Motor neuron (in vitro differentiated cells): ENCODE results near the gene SUPT7L. TPM values are rescaled to one million over a fixed set of nuclear protein-coding genes. Genes with fewer than 3 reads are reported as not detected.
"Not testable (repeated sequence)": the region's sequence is repeated elsewhere in the genome, so short reads cannot be mapped to it uniquely, and the experiment has no call there.

Source experiments
- ATAC-seq, 8 experiments: fragments of 200-7000 bp; cut with Tn5 transposase; replicated peaks in 6 of 8; 2 replicates each; pipeline ENCODE4 v1.8.0; 2021; ENCODE audit warnings: mild to moderate bottlenecking in 8 of 8, moderate library complexity in 8 of 8
- H3K27ac ChIP-seq, 2 donors: fragments of 250-450 bp; sonication (Bioruptor Pico); 2 replicates each; pipeline ENCODE4 v1.9.0; 2021; ENCODE audit warnings: antibody characterized with exemption in 2 of 2, mild to moderate bottlenecking in 2 of 2, moderate library complexity in 1 of 2
- H3K4me1 ChIP-seq, 2 donors: fragments of 250-450 bp; sonication (Bioruptor Pico); replicated peaks in 1 of 2; 2 replicates each; pipeline ENCODE4 v1.6.1; 2021; ENCODE audit warnings: antibody characterized with exemption in 2 of 2, mild to moderate bottlenecking in 2 of 2, moderate library complexity in 1 of 2
- H3K4me3 ChIP-seq, 5 donors: fragments of 250-450 bp; sonication (Bioruptor Pico); 2 replicates each; pipeline ENCODE4 v1.9.0; 2021; ENCODE audit warnings: antibody characterized with exemption in 5 of 5, mild to moderate bottlenecking in 5 of 5, moderate library complexity in 4 of 5
- WGBS, 10 experiments: fragments of 450-650 bp; shearing (Covaris generic); methylation state at CpG; one replicate each; pipeline ENCODE4 v1.0.0; 2022; 5-methylcytosine and 5-hydroxymethylcytosine counted together
- in situ Hi-C, 9 experiments: fragments of 400-800 bp; cut with MboI; loops; one replicate each; pipeline ENCODE4 v1.15.0; 2021; ENCODE audit warnings: low sequenced_read_pairs in 9 of 9, low pct_unique_long_range_greater_than_20kb in 2 of 9; ENCODE audit not compliant: unreplicated experiment in 9 of 9
- total RNA-seq, 8 experiments: library from RNA; unstranded; fragments of 300-600 nt; gene quantifications; 2 replicates each; pipeline versions ENCODE4 v1.2.3 to v1.2.4, GENCODE V29; 2022

The SUPT7L gene
- total RNA-seq, 8 experiments from 2014 or later, result 33.9 to 59.7 (median 40.3) TPM

GRCh38 chr2:27682334-27682771 is 18.9 kb upstream of the SUPT7L start:
- WGBS, 10 experiments, result 78 to 100% (median 91%) methylated on average over 1 to 6 of the region's 7 CpGs; no CpG with 5 or more reads in 3 of the 10 experiments
- peak in 5 of 8 experiments; percentile 18 to 79 (median 39) for ATAC-seq

GRCh38 chr2:27681841-27682240 is 18.4 kb upstream of the SUPT7L start:
- H3K4me3 ChIP-seq, result no peak overlapping the region
- ATAC-seq, result peak in 7 of 8 experiments; percentile 32 to 69 (median 53)
- in situ Hi-C loops, result loop anchor here in 1 of 9 experiments (25.0 kb wide), 1 partner anchor 730 kb away; no protein-coding TSS in a partner anchor
- no peaks in the 10 kb centered on the region for H3K4me1 ChIP-seq
- 80 to 100% (median 100%) methylated on average over 1 of the region's 1 CpG; no CpG with 5 or more reads in 5 of the 10 experiments for WGBS, 10 experiments
- H3K27ac ChIP-seq, result no peak overlapping the region

More at GRCh38 chr2:27682334-27682771, 18.9 kb upstream of the SUPT7L start:
- H3K4me1 ChIP-seq, H3K4me3 ChIP-seq, H3K27ac ChIP-seq: not testable (repeated sequence)
- in situ Hi-C loops, result loop anchor here in 1 of 9 experiments (25.0 kb wide), 1 partner anchor 730 kb away; no protein-coding TSS in a partner anchor

DNA sequence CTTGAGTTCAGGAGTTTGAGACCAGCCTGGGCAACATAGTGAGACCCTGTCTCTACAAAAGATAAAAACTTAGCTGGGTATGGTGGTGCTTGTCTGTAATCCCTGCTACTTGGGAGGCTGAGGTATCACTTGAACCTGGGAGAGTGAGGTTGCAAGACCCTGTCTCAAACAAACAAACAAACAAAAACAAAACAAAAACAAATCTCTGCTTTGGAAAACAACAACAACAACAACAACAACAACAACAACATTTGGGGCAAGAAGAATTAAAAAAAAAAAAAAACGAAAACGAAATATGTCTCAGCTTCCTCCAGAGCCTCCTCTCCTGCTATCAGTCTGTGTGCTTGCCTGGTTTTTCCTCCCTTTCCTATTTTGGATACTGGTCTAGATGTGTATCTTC is 17.2 kb upstream of the SUPT7L start:
- in situ Hi-C loops, result loop anchor here in 1 of 9 experiments (25.0 kb wide), 1 partner anchor 732 kb away; no protein-coding TSS in a partner anchor
- Histone ChIP-seq H3K4me1 (no peaks in the 10 kb centered on the region), H3K4me3 (no peak overlapping the region), H3K27ac (no peak overlapping the region)
- WGBS, 10 experiments, result 33 to 100% (median 83%) methylated on average over 1 to 2 of the region's 2 CpGs; no CpG with 5 or more reads in 1 of the 10 experiments
- ATAC-seq, result no peak

DNA sequence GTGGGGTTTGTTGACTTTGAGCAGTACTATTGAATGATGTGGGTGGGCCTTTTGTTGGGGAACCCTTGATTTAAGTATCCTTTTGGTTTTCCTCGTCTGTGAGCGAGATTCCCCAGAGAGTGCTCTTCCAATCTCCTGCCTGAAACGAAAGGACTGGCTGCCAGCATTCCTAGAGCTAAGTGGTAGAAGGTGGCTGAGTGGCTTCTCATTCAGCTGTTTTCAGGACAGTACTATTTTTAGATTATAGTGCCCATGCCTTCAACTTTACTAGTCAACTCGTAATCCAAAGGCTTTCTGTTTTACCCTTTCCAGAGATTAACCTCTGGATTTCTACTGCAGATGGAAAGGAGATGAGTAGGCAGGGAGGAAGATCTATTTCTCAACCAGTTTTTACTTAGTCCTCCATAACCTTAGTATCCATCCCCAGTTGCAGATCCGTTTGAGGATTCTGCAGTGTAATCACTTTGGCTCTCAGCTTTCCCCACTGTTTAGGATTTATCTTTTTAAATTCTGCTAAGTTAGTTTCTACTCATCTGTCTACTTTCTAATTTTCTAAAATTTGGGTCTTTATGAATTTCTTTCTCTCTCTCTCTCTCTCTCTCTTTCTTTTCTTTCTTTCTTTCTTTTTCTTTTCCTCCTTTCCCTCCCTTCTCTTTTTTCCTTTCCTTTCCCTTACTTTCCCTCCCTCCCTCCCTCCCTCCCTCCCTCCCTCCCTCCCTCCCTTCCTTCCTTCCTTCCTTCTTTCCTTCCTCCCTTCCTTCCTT is 9.5 kb upstream of the SUPT7L start:
- WGBS, 10 experiments, result 79 to 97% (median 90%) methylated on average over 1 to 5 of the region's 5 CpGs
- Histone ChIP-seq H3K4me1 (no peaks in the 10 kb centered on the region), H3K4me3 (no peak overlapping the region), H3K27ac (no peak overlapping the region)
- ATAC-seq, result no peak
- in situ Hi-C loops, result no loop called here

GRCh38 chr2:27671235-27671634 is 7.8 kb upstream of the SUPT7L start:
- no peak overlapping the region for H3K4me3 ChIP-seq
- WGBS, 10 experiments, result 87 to 100% (median 97%) methylated on average over 1 to 4 of the region's 4 CpGs
- H3K4me1 ChIP-seq, result no peaks in the 10 kb centered on the region
- ATAC-seq, result no peak
- in situ Hi-C loops, result no loop called here
- no peak overlapping the region for H3K27ac ChIP-seq

DNA sequence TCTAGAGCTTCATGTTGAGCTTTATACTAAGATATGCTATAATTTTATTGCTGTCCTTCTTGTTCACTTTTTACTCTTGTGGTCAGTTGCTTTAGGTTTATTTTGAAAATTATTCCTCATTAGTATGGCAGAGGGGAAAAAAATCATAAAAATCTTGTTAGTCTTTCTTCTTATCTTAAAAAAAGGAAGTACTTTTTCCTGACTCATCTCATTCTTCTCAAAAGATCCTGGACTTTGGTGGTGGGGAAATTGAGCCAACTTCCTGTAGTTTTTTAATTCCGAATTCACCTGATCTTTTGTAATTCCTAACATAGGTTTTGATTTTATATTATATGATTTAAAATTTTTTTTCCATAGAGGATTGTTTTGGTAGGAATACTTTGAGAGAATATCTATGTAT is 4.0 kb upstream of the SUPT7L start:
- in situ Hi-C loops, result no loop called here
- no peak overlapping the region for H3K27ac ChIP-seq
- no peak for ATAC-seq
- H3K4me1 ChIP-seq, result peaks cover 12 to 17% of the 10 kb centered on the region in 2 donors
- WGBS, 10 experiments, result 44 to 100% (median 100%) methylated on average over 1 of the region's 1 CpG
- H3K4me3 ChIP-seq, result no peak overlapping the region

DNA sequence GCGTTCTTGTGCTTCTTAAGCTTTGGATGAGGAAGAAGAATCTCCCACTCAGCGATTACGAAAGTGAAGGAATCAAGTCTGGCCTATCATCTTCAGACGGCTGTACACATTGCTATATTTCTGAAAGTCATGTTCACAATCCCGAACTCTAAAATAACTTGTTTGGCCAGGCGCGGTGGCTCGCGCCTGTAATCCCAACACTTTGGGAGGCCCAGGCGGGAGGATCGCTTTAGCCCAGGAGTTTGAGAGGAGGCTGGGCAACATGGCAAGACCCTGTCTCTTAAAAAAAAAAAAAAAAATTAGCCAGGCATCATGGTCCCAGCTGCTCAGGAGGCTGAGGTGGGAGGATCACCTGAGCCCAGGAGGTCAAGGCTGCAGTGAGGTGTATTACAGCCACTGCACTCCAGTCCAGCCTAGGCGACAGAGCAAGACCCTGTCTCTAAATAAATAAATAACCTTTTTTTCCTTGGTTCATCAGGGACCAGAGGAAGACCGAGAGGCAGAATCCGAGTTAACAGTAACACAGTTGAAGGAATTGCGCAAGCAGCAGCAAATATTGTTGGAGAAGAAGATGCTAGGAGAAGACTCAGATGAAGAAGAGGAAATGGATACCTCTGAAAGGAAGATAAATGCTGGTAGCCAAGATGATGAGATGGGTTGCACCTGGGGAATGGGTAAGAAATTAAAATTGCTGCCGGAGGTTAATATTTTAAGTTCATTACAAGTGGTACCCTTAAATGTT is 1.4 kb upstream of the SUPT7L start:
- ATAC-seq, result no peak
- WGBS, 10 experiments, result 81 to 98% (median 89%) methylated on average over 2 to 16 of the region's 16 CpGs; no CpG with 5 or more reads in 2 of the 10 experiments
- Histone ChIP-seq H3K27ac (no peak overlapping the region), H3K4me1 (peaks cover 15 to 21% of the 10 kb centered on the region in 2 donors), H3K4me3 (peak overlapping the region; percentile 84 to 89 (median 87))
- in situ Hi-C loops, result no loop called here

DNA sequence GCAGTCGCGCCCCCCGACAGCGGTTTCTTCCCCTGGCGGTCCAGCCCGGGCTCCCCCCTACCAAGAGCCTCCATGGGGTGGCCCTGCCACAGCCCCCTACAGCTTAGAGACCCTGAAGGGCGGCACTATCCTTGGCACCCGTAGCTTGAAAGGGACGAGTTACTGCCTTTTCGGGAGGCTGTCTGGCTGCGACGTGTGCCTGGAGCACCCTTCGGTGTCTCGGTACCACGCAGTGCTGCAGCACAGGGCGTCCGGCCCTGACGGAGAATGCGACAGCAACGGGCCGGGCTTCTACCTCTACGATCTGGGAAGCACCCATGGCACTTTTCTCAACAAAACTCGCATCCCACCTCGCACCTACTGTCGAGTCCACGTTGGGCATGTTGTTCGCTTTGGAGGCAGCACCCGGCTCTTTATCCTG is 750 bp upstream of the SUPT7L start:
- whole genome bisulfite sequencing, 10 experiments, result 0 to 23% (median 6%) methylated on average over 3 to 14 of the region's 28 CpGs; no CpG with 5 or more reads in 4 of the 10 experiments
- peak in 5 of 8 experiments; percentile 1 to 22 (median 9) for ATAC-seq
- Histone ChIP-seq H3K27ac (peak overlapping the region; percentile 97), H3K4me3 (peak overlapping the region; percentile 84 to 89 (median 87)), H3K4me1 (peaks cover 15 to 21% of the 10 kb centered on the region in 2 donors)
- in situ Hi-C loops, result no loop called here

- 100% methylated on average over 1 of the region's 1 CpG; no CpG with 5 or more reads in 7 of the 10 experiments for WGBS, 10 experiments
- H3K4me3 ChIP-seq, result no peak overlapping the region
- ATAC-seq, result no peak
- H3K4me1 ChIP-seq, result peaks cover 15 to 21% of the 10 kb centered on the region in 2 donors
- in situ Hi-C loops, result no loop called here
- no peak overlapping the region for H3K27ac ChIP-seq
Observed at GRCh38 chr2:27661371-27661770, 2.0 kb downstream of the SUPT7L start.

- H3K4me3 ChIP-seq, result no peak overlapping the region
- in situ Hi-C loops, result no loop called here
- 75 to 98% (median 90%) methylated on average over 1 to 7 of the region's 7 CpGs for WGBS, 10 experiments
- H3K4me1 ChIP-seq, result no peaks in the 10 kb centered on the region
- no peak overlapping the region for H3K27ac ChIP-seq
- ATAC-seq, result no peak
Observed at GRCh38 chr2:27655155-27655951, 8.1 kb downstream of the SUPT7L start.

DNA sequence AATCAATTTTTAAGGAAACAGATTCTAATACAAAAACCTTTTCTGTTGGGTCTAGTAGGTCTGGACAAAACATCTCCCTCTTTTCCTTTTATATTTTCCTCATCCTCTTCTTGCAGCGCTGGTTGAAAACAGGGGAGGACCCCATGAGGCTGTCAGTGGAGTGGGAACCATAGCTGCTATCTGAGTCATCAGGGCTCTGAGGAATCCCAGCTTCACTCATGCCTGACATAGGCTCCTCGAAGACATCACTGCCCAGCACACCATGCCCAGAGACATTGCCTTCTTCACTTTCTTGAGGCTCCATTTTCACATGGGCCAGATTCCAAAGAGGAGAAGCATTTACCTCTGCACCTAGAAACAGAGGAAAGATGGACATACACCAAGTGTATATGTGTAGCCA is 10.0 kb downstream of the SUPT7L start:
- ATAC-seq, result no peak
- no peaks in the 10 kb centered on the region for H3K4me1 ChIP-seq
- no peak overlapping the region for H3K4me3 ChIP-seq
- WGBS, 10 experiments, result 50 to 100% (median 80%) methylated on average over 1 to 2 of the region's 2 CpGs; no CpG with 5 or more reads in 5 of the 10 experiments
- in situ Hi-C loops, result no loop called here
- no peak overlapping the region for H3K27ac ChIP-seq

DNA sequence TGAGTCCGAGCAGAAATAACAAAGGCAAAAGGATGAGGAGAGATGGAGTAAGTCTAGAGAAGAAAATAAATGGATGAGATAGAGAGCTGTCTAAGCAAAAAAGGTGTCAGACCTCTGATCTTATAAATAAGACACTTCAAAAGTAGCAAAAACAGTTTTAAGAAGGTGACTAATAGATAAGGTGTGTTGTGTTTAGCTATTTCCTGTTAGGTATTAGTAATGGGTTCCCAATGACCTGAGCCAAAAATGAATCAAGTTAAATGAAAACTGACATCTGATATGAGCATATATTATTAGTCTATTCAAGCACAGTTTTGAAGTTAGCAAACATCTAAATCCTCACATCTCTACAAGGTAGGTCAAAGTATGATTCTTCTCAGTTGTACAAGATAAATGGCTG is 10.6 kb downstream of the SUPT7L start:
- no peak overlapping the region for H3K27ac ChIP-seq
- no peak for ATAC-seq
- H3K4me3 ChIP-seq, result no peak overlapping the region
- no peaks in the 10 kb centered on the region for H3K4me1 ChIP-seq
- in situ Hi-C loops, result no loop called here
- 31 to 100% (median 93%) methylated on average over 1 of the region's 1 CpG for WGBS, 10 experiments
